T-cell (primary cell): Measurements from ENCODE around the gene GLO1. TPM values are rescaled to one million over a fixed set of nuclear protein-coding genes. Genes with fewer than 3 reads are reported as not detected.
A peak's percentile ranks its signal among the peaks of the same experiment; 100 is the strongest.

Experiments
- ATAC-seq, 4 experiments: fragments of 200-7000 bp in 3 of 4; fragments of 150-1000 bp in 1 of 4; cut with Tn5 transposase; replicated peaks in 1 of 4; 1 replicate in 3 of 4; 2 replicates in 1 of 4; pipeline ENCODE4 v1.10.0; 2021; ENCODE audit warnings: moderate library complexity in 3 of 4, mild to moderate bottlenecking in 2 of 4, moderate number of reproducible peaks in 1 of 4
- CTCF ChIA-PET, 2 donors: fragments of 300-600 bp; sonication (Branson Sonifier 250); formaldehyde crosslinking; loops; one replicate each; lab custom pipeline; 2022; ENCODE audit warnings: antibody characterized with exemption in 2 of 2; lab: Charles Lee
- POLR2A ChIA-PET, 2 donors: fragments of 300-600 bp; sonication (Branson Sonifier 250); formaldehyde crosslinking; loops; one replicate each; lab custom pipeline; 2022; ENCODE audit warnings: antibody characterized with exemption in 2 of 2; lab: Charles Lee
- DNase-seq, 35 experiments: peaks; one replicate each; pipeline versions ENCODE4 v3.0.0 to v3.0.0-alpha.2; 2013 to 2023
- H3K27ac ChIP-seq: one replicate; pipeline ENCODE4 v1.5.1; 2013; ENCODE audit warnings: low read length
- H3K27me3 ChIP-seq, 2 experiments: replicated peaks in 1 of 2; 1 replicate in 1 of 2; 2 replicates in 1 of 2; pipeline versions ENCODE4 v1.6.1 to v1.7.0; 2013; ENCODE audit warnings: low read length in 1 of 2, mixed read lengths in 1 of 2; ENCODE audit not compliant: control insufficient read depth in 2 of 2, insufficient read depth in 2 of 2; ENCODE audit errors: extremely low read depth in 1 of 2
- H3K36me3 ChIP-seq, 2 donors: 1 replicate in 1 of 2; 2 replicates in 1 of 2; pipeline versions ENCODE4 v1.6.1 to v1.7.0; 2013; ENCODE audit warnings: low read length in 1 of 2; ENCODE audit not compliant: control insufficient read depth in 2 of 2, insufficient read depth in 1 of 2; ENCODE audit errors: extremely low read depth in 1 of 2
- H3K4me1 ChIP-seq, 2 experiments: 1 replicate in 1 of 2; 2 replicates in 1 of 2; pipeline versions ENCODE4 v1.6.1 to v1.7.0; 2013; ENCODE audit warnings: low read length in 2 of 2, mixed read lengths in 1 of 2; ENCODE audit not compliant: insufficient read depth in 2 of 2, control insufficient read depth in 1 of 2; ENCODE audit errors: extremely low read depth in 1 of 2
- H3K4me3 ChIP-seq, 2 donors: 1 replicate in 1 of 2; 2 replicates in 1 of 2; pipeline versions ENCODE4 v1.5.1 to v1.7.0; 2013; ENCODE audit warnings: mild to moderate bottlenecking in 2 of 2, low read length in 1 of 2, moderate library complexity in 1 of 2; ENCODE audit not compliant: control insufficient read depth in 1 of 2; ENCODE audit errors: extremely low read depth in 1 of 2
- H3K9me3 ChIP-seq: 2 replicates; pipeline ENCODE4 v1.7.0; 2013
- H3K27ac Mint-ChIP-seq, 2 donors: one replicate each; pipeline ENCODE4 v1.8.0; 2020 to 2021; ENCODE audit warnings: mild to moderate bottlenecking in 2 of 2, mixed read lengths in 2 of 2
- H3K27me3 Mint-ChIP-seq, 2 donors: one replicate each; pipeline ENCODE4 v1.8.0; 2021 to 2022; ENCODE audit warnings: mixed read lengths in 2 of 2
- H3K36me3 Mint-ChIP-seq: one replicate; pipeline ENCODE4 v1.8.0; 2021; ENCODE audit warnings: mixed read lengths
- H3K4me1 Mint-ChIP-seq, 3 donors: one replicate each; pipeline ENCODE4 v1.8.0; 2020 to 2022; ENCODE audit warnings: mixed read lengths in 3 of 3, mild to moderate bottlenecking in 1 of 3
- H3K4me3 Mint-ChIP-seq, 3 donors: one replicate each; pipeline ENCODE4 v1.8.0; 2020 to 2022; ENCODE audit warnings: mild to moderate bottlenecking in 3 of 3, mixed read lengths in 3 of 3, moderate library complexity in 3 of 3
- H3K9me3 Mint-ChIP-seq, 3 donors: one replicate each; pipeline ENCODE4 v1.8.0; 2020 to 2022; ENCODE audit warnings: mixed read lengths in 3 of 3
- WGBS: methylation state at CpG from one replicate; pipeline ENCODE4 v1.1.5; 2013; ENCODE audit warnings: missing lambda C conversion rate; ENCODE audit not compliant: insufficient coverage; 5-methylcytosine and 5-hydroxymethylcytosine counted together
- total RNA-seq, 35 experiments: library from RNA in 6 of 35; stranded (reverse) in 6 of 35; fragments of 120-200 nt in 1 of 35; gene quantifications; one replicate each; pipeline versions ENCODE4 v1.2.1 to v1.2.4 and lab custom pipeline; 2013 to 2026

GLO1 gene
- total RNA-seq, 5 donors from 2014 or later (not counting 1 experiment from before 2014, with no cell fraction given): 22.0 to 37.1 (median 25.6) TPM

DNA sequence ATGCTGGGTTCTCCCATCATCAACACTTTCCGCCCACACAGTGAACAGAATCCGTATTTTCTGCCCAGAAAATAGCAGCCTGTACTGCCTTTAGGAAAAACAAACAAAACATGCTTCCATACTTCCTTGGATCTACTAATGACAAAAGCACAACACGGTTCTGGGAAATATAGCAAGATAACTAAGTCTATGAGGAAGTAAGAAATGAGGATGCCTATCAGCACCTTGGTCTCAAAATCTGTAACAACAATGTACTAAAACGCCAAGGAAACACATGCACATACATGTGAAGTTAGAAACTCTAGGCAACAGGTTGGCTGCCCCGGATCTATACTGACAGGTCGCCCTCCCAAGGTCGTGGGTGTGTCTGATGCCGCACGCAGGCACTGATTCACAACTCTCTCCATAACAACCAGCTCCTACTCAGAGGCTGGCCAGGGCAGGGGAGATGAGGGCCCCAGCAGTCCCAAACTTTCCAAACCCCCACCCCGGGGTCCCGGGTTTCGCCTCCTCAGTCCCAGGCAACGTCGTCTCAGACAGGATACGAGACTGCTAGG is 63.9 kb downstream of the GLO1 start:
- POLR2A ChIA-PET: interaction anchor here (0.7 to 1.3 kb wide), 5 partner anchors 38 to 1137 kb away, joined by 5 to 11 read pairs (median 7); partner anchors contain the start of gene GLO1 (in 1 of the 2)
- Mint-ChIP-seq H3K4me3 (peak overlapping the region; percentile 83 to 90 (median 89)), H3K27ac (peak overlapping the region; percentile 80 to 93), H3K9me3 (no peaks in the 10 kb centered on the region), H3K27me3 (no peaks in the 10 kb centered on the region), H3K4me1 (peaks cover 67 to 73% (median 68%) of the 10 kb centered on the region in 3 donors), H3K36me3 (no peaks in the 10 kb centered on the region)
- Histone ChIP-seq H3K36me3 (no peaks in the 10 kb centered on the region), H3K4me1 (peaks cover 9 to 17% of the 10 kb centered on the region in 2 experiments), H3K27me3 (no peaks in the 10 kb centered on the region), H3K4me3 (peak overlapping the region; percentile 86 to 97), H3K27ac (peak overlapping the region; percentile 90), H3K9me3 (no peaks in the 10 kb centered on the region)
- ATAC-seq (peak; percentile 68 to 74 (median 70)), DNase-seq (peak in 33 of 35 experiments; percentile 42 to 79 (median 65))
- 9% methylated on average over 9 of the region's 15 CpGs for WGBS
- CTCF ChIA-PET: interaction anchor here (0.5 to 1.0 kb wide), 6 partner anchors 41 to 339 kb away, joined by 3 to 8 read pairs (median 4); no protein-coding TSS in a partner anchor

DNA sequence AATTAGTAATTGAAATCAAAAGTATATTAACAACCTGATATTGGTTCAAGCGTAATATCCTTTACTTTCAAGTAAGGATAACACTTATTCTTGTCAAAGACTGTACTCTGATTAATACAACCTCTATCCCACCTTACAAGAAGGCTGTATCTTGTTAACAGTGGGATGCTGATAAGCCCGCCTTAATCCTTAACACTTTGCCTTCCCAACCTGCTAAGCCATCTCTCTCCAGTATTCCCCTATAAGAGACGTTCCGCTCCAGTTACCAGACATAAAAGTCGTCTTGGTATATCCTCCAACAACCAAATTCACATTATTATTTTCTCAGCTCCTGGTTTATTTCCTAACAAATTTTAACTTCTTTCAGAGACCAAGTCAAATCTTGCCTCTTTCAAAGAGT is 65.2 kb downstream of the GLO1 start:
- WGBS: 97% methylated on average over 4 of the region's 5 CpGs
- no peak for ATAC-seq
- Histone ChIP-seq H3K27ac (no peak overlapping the region), H3K27me3 (no peaks in the 10 kb centered on the region), H3K4me1 (peaks cover 9 to 17% of the 10 kb centered on the region in 2 experiments), H3K4me3 (no peak overlapping the region), H3K36me3 (no peaks in the 10 kb centered on the region), H3K9me3 (no peaks in the 10 kb centered on the region)
- Mint-ChIP-seq H3K4me1 (peaks cover 74 to 76% (median 76%) of the 10 kb centered on the region in 3 donors), H3K4me3 (no peak overlapping the region), H3K9me3 (no peaks in the 10 kb centered on the region), H3K27ac (peak overlapping the region; percentile 80 to 93), H3K36me3 (no peaks in the 10 kb centered on the region), H3K27me3 (no peaks in the 10 kb centered on the region)
- no peak for DNase-seq
- ChIA-PET POLR2A (no interaction called here), CTCF (no interaction called here)

DNA sequence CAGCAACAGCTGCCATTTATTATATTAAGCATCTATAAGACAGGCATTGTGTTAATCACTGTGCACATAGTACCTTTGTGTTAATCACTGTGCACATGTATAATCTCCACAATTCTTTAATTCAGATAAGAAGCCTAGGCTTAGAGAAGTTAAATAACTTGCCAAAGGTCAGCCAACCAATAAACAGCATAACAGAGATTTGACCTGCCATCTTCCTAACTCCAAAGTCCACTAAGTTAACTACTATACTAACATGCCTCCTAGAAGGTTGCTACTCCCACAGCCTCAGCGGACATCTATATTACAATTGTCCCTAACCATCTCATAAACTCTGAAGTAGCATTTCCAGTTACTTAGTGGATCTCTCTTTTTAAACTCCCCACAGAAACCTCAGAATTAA is 66.9 kb downstream of the GLO1 start:
- H3K4me1 Mint-ChIP-seq: peaks cover 64 to 73% (median 69%) of the 10 kb centered on the region in 3 donors
- no peaks in the 10 kb centered on the region for H3K27me3 ChIP-seq
- H3K27ac ChIP-seq: no peak overlapping the region
- no peak overlapping the region for H3K4me3 Mint-ChIP-seq
- H3K9me3 ChIP-seq: no peaks in the 10 kb centered on the region
- H3K4me3 ChIP-seq: no peak overlapping the region
- ChIA-PET CTCF (no interaction called here), POLR2A (interaction anchor here in 1 of 2 donors (0.8 kb wide), 1 partner anchor 49 kb away, joined by 6 read pairs; no protein-coding TSS in a partner anchor)
- DNase-seq (no peak), ATAC-seq (no peak)
- H3K9me3 Mint-ChIP-seq: no peaks in the 10 kb centered on the region
- peak overlapping the region; percentile 33 to 64 for H3K27ac Mint-ChIP-seq
- peaks cover 4% of the 10 kb centered on the region for H3K36me3 Mint-ChIP-seq
- H3K4me1 ChIP-seq: peaks cover 9 to 17% of the 10 kb centered on the region in 2 experiments
- WGBS: 100% methylated on average over 1 of the region's 1 CpG
- no peaks in the 10 kb centered on the region for H3K36me3 ChIP-seq
- H3K27me3 Mint-ChIP-seq: no peaks in the 10 kb centered on the region

DNA sequence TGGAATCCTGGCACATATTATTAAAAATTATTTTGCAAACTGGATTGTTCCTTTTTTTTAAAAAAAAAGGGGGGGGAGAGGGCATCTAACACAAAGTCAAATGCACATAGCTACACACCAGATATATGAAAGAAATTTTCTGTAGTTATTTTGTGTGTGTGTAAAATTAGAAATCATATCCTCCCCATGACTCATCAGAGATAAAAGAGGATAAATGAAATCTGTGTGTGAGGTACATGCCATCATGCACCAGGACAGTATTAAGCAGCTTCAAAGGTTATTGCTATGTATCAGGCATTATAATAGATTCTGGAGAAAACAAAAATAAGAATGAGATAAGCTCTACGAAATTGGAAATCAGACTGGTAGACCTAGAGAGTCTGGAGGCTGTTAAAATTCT is 68.4 kb downstream of the GLO1 start:
- no peaks in the 10 kb centered on the region for H3K36me3 ChIP-seq
- ATAC-seq (no peak), DNase-seq (no peak)
- no peak overlapping the region for H3K4me3 ChIP-seq
- H3K36me3 Mint-ChIP-seq: peaks cover 4% of the 10 kb centered on the region
- H3K27me3 Mint-ChIP-seq: no peaks in the 10 kb centered on the region
- H3K9me3 Mint-ChIP-seq: no peaks in the 10 kb centered on the region
- no peak overlapping the region for H3K27ac ChIP-seq
- no peak overlapping the region for H3K4me3 Mint-ChIP-seq
- no peaks in the 10 kb centered on the region for H3K27me3 ChIP-seq
- peak overlapping the region; percentile 19 to 38 for H3K27ac Mint-ChIP-seq
- CTCF ChIA-PET: no interaction called here
- H3K4me1 Mint-ChIP-seq: peaks cover 63 to 68% (median 65%) of the 10 kb centered on the region in 3 donors
- H3K9me3 ChIP-seq: no peaks in the 10 kb centered on the region
- H3K4me1 ChIP-seq: peaks cover 5 to 6% of the 10 kb centered on the region in 2 experiments
- POLR2A ChIA-PET: interaction anchor here (0.6 kb wide), 2 partner anchors 680 to 1983 kb away, joined by 3 to 4 read pairs; no protein-coding TSS in a partner anchor
- no CpG with 5 or more reads among the region's 1 CpG for WGBS

DNA sequence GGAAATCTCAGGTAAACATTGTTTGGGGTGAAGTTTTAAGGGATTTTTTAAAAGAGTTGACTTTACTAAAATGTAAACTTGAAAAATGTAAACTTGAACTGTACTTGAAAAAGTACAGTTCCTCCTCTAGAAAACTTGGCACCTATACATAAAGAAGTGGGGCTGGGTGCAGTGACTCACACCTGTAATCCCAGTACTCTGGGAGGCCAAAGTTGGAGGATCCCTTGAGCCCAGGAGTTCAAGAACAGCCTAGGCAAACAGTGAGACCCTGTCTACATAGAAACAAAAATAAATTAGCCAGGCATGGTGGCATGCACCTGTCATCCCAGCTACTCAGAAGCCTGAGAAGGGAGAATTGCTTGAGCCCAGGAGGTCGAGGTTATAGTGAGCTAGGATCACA is 70.5 kb downstream of the GLO1 start:
- Histone ChIP-seq H3K27ac (no peak overlapping the region), H3K36me3 (no peaks in the 10 kb centered on the region), H3K27me3 (no peaks in the 10 kb centered on the region), H3K4me1 (no peaks in the 10 kb centered on the region), H3K4me3 (no peak overlapping the region), H3K9me3 (no peaks in the 10 kb centered on the region)
- DNase-seq: no peak
- H3K9me3 Mint-ChIP-seq: no peaks in the 10 kb centered on the region
- H3K36me3 Mint-ChIP-seq: peaks cover 4% of the 10 kb centered on the region
- H3K27me3 Mint-ChIP-seq: no peaks in the 10 kb centered on the region
- H3K4me3 Mint-ChIP-seq: no peak overlapping the region
- no peak overlapping the region for H3K27ac Mint-ChIP-seq
- no peak for ATAC-seq
- POLR2A ChIA-PET: no interaction called here
- no CpG with 5 or more reads among the region's 1 CpG for WGBS
- CTCF ChIA-PET: no interaction called here
- peaks cover 61 to 62% (median 61%) of the 10 kb centered on the region in 3 donors for H3K4me1 Mint-ChIP-seq

DNA sequence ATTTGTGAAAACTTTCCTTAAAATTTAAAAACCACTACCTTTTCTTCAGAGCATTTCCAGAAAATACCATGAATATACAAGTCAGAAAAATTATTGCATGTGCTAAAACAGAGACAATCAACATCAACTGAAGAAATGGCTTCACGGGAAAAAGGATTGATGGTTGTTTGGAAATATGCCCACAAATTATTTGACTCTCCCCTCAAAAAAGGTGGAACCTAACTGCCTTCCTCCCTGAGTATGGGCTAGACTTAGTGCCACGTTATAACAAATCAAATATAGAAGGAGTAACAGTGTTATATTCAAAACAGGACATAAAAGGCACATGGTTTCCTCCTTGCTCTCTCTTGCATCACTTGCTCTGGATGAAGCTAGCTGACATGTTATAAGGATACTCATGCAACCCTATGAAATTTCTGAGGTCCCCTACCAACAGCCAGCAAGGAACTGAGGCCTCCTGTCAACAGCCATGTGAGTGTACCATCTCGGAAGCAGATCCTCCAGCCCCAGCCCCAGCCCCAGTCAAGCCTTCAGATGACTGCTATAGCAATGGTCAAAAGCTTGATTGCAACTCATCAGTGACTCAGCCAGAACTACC is 71.7 kb downstream of the GLO1 start:
- Mint-ChIP-seq H3K4me3 (no peak overlapping the region), H3K4me1 (peaks cover 55 to 63% (median 60%) of the 10 kb centered on the region in 3 donors)
- no peak for ATAC-seq

More for the DNA sequence above, 71.7 kb downstream of the GLO1 start:
- H3K9me3 ChIP-seq: no peaks in the 10 kb centered on the region
- WGBS: 100% methylated on average over 1 of the region's 3 CpGs
- H3K27me3 ChIP-seq: no peaks in the 10 kb centered on the region
- Mint-ChIP-seq H3K27me3 (no peaks in the 10 kb centered on the region), H3K36me3 (peaks cover 6% of the 10 kb centered on the region), H3K9me3 (no peaks in the 10 kb centered on the region), H3K27ac (no peak overlapping the region)
- no peaks in the 10 kb centered on the region for H3K4me1 ChIP-seq
- DNase-seq: no peak
- CTCF ChIA-PET: interaction anchor here in 1 of 2 donors (0.7 to 0.9 kb wide), 2 partner anchors 17 to 51 kb away, joined by 3 read pairs; no protein-coding TSS in a partner anchor
- H3K36me3 ChIP-seq: no peaks in the 10 kb centered on the region
- H3K27ac ChIP-seq: no peak overlapping the region
- POLR2A ChIA-PET: no interaction called here
- no peak overlapping the region for H3K4me3 ChIP-seq
